Tracheal epithelial cell (primary cell): ENCODE measurements around the gene IFTAP. TPM values are rescaled to one million over a fixed set of nuclear protein-coding genes. Genes with fewer than 3 reads are reported as not detected.

ENCODE experiments used
- total RNA-seq: library from RNA; depleted of rRNA; stranded (reverse); fragments of >200 nt; gene quantifications from 2 replicates; pipeline ENCODE4 v1.2.1, GENCODE V29; 2014

The IFTAP gene, protein sequence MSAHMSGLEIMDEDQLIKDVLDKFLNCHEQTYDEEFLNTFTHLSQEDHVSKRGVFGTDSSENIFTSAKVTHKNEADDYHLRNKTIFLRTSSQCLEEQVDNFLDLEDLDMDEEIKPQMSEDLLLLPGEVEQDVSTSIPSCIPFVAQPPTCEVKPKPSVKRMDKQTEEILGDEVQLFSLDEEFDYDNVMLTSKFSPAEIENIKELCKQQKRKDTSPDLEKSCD
- total RNA-seq: 17.4 and 36.2 TPM in 2 replicates

DNA sequence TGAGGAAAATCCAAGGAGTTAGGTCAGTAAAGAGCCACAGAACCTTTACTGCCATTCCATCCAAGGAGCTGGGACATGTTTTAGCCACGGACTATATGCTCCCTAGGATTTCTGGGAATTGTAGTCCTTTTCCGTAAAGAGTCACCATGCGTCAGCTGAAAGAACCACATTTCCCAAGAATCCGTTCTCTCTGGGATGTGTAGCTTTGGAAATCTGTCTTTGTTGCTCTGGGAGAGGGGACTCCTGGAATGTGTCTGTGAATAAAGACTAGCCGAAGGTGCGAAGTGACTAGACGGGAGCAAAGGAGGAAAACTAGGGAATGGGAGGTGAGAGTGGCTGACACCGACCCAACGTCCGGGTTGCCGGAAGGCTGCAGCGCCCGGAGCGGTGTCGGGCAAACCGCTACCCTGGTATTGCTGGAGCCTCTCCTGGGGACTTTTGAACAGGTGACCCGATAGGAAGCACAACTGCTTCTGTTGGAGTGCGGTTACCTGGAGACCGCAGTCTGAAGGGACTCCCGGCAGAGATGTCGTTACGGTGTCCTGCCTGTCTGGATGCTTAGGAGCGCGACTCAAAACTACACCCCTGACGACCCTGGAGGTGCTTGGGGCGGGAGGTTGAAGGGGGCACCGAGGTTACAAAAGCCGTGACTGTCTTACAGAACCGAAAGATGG lies at the start of gene IFTAP:
Gene IFTAP, plus strand, starts transcription at position 187 of the 674 bp plus-strand sequence. CDS start 15,602 bp downstream, outside the sequence.

DNA sequence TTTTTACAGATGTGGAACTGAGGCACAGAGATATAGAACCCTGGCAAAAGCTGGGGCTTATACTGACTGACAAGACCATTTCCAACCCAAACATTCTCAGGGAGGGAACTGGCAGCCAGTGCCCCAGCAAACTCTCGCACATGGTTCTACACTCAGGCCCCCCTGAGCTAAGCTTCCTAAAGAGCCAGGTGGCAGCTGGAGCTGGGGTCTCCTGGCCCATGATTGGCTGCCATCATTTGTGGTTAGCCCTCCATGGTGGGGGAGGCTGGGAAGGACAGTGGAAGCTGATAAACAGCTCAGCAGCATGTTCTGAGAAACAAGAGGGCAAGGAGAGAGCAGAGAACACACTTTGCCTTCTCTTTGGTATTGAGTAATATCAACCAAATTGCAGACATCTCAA lies 26.6 kb upstream of the IFTAP start, which contains the start of gene RAG1:
Gene RAG1, plus strand, starts transcription at position 314 of the 400 bp plus-strand sequence. CDS start 5,298 bp downstream, outside the sequence.

DNA sequence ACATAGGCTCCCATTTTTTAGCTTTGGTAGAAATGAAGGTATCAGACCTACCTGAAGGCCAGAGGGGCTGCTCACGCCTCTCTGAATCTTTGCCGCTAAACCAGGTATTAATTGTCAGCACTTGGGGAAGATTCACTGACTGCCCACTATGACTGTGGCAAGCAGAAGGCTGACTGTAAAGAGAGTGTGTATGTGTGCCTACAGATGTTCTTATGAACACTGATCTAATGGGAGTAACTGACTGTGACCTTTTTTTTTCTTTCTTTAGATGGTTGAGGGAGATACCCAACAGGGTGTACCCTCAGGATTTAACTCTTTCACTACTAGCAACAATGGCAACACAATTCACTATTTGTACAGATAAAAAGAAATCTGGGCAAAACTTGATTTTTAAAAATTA lies 3.7 kb downstream of the IFTAP start, which contains the start of gene RAG2:
Gene RAG2, minus strand, starts transcription at position 186 of the 400 bp plus-strand sequence. CDS start 4,068 bp downstream, outside the sequence.

Other genes with a start within 250 kb of the IFTAP start
- gene TRAF6, start 84.2 kb upstream of the IFTAP start, total RNA-seq: 6.8 and 7.5 TPM in 2 replicates
- gene RAG1, start 26.5 kb upstream of the IFTAP start, total RNA-seq: 1.7 and 1.9 TPM in 2 replicates
- gene RAG2, start 3.7 kb downstream of the IFTAP start, total RNA-seq: not detected in 2 replicates